ENCODE data around the gene NPAS3.

NPAS3 gene

GRCh38 chr14:32938719-32939253 lies at the start of gene NPAS3:
Gene NPAS3 (plus strand): TSS chr14:32938879.
- no peak for DNase-seq (ENCODE audit: low read depth in 2 of 2)

GRCh38 chr14:32896979-32897697 lies 41.5 kb upstream of the NPAS3 start:
- no peak for DNase-seq (ENCODE audit: low read depth in 2 of 2)

- DNase-seq (ENCODE audit: low read depth in 2 of 2): no peak
Observed at GRCh38 chr14:32897698-32898064, 41.0 kb upstream of the NPAS3 start.

- DNase-seq (ENCODE audit: low read depth in 2 of 2): no peak
Observed at GRCh38 chr14:32898876-32899275, 39.8 kb upstream of the NPAS3 start.

GRCh38 chr14:32900547-32900946 lies 38.1 kb upstream of the NPAS3 start:
- no peak for DNase-seq (ENCODE audit: low read depth in 2 of 2)

GRCh38 chr14:32905013-32905412 lies 33.7 kb upstream of the NPAS3 start:
- no peak for DNase-seq (ENCODE audit: low read depth in 2 of 2)

GRCh38 chr14:32906672-32907071 lies 32.0 kb upstream of the NPAS3 start:
- no peak for DNase-seq (ENCODE audit: low read depth in 2 of 2)

- no peak for DNase-seq (ENCODE audit: low read depth in 2 of 2)
Observed at GRCh38 chr14:32908196-32909084, 30.2 kb upstream of the NPAS3 start.

- DNase-seq (ENCODE audit: low read depth in 2 of 2): no peak
Observed at GRCh38 chr14:32913725-32914124, 25.0 kb upstream of the NPAS3 start.

GRCh38 chr14:32914391-32914790 lies 24.3 kb upstream of the NPAS3 start:
- no peak for DNase-seq (ENCODE audit: low read depth in 2 of 2)

- DNase-seq (ENCODE audit: low read depth in 2 of 2): no peak
Observed at GRCh38 chr14:32920696-32921276, 17.9 kb upstream of the NPAS3 start.

- no peak for DNase-seq (ENCODE audit: low read depth in 2 of 2)
Observed at GRCh38 chr14:32925439-32925838, 13.2 kb upstream of the NPAS3 start.

- no peak for DNase-seq (ENCODE audit: low read depth in 2 of 2)
Observed at GRCh38 chr14:32932302-32932913, 6.3 kb upstream of the NPAS3 start.

- DNase-seq (ENCODE audit: low read depth in 2 of 2): no peak
Observed at GRCh38 chr14:32932914-32933628, 5.6 kb upstream of the NPAS3 start.

GRCh38 chr14:32933629-32934072 lies 5.0 kb upstream of the NPAS3 start:
- DNase-seq (ENCODE audit: low read depth in 2 of 2): no peak

- DNase-seq (ENCODE audit: low read depth in 2 of 2): no peak
Observed at GRCh38 chr14:32934073-32934880, 4.4 kb upstream of the NPAS3 start.

- DNase-seq (ENCODE audit: low read depth in 2 of 2): no peak
Observed at GRCh38 chr14:32934881-32935633, 3.6 kb upstream of the NPAS3 start.

GRCh38 chr14:32939254-32940065 lies 781 bp downstream of the NPAS3 start:
- DNase-seq (ENCODE audit: low read depth in 2 of 2): no peak
